ENCODE results near the gene MRPL12.

Gene MRPL12

DNA sequence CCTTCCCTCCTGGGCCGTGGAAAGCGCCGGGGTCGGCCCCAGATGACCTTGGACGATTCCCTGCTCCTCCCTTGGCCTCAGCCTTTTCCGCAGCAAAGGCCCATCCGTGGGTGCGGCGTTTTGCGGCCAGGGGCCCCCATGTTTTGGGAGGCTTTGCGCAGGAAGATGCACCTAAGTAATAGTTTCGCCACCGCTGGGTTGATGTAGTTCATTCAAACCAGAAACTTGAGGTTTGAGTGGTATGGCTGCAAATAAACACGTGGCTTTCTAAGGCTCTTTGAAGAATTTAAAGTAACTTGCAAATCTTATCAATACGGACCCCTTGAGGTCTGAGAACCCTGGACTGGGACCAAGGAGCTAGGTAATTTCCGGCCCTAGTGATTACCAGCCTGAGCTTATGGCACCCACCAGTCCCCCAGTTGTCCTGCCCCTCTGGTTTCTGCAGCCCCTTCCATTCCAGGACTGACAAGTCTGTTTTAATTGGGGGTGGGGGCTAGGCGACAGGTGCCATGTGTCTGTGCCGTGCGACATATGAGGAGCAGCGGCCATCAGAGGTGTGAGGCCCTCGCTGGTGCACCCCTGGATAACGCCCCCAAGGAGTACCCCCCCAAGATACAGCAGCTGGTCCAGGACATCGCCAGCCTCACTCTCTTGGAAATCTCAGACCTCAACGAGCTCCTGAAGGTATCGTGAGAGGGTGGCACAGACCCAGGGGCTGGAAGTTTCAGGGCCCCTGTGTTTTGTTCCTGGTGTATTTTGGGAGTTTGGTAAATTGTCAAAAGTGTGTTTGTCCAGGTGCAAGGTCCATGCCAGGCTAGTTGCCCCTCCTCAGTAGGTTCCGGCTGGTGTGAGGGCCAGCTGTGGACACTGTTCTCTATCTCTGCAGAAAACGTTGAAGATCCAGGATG, 834 bp downstream of the MRPL12 start:
- DNase-seq, result no peak

DNA sequence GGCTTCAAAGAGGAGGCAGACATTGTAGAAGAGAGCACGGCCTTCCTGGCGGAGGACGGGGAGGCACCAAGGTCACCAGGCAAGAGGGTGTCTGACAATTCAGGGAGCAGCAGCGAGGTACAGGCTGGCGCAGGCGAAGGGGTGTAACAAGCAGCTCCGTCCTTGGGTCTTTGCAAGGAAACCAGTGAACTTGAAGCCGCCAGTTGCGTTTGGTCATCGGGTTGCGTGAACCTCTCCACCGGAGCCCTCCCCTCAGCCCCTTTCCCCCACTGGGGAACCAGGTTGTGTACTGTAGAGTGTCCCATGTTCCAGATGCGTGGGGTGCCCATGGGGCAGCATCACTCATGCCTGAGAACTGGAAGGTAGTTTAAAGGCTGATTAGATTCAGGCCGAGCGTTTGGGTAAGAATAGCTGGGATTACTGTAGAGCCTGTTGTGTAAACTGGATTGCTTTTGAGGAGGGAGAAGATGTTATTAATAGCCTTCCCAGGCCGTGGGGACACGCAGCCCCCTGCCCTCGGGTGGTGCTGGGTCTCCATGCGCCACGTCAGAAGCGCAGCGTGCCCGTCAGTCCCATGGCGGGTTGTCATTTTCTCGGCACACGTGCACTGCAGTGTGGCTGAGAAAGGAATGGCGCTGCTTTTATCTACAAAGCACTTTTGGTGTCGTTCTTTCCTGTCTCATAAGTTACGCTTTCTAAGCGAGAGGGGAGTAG, 2.5 kb downstream of the MRPL12 start:
- DNase-seq, result no peak

DNA sequence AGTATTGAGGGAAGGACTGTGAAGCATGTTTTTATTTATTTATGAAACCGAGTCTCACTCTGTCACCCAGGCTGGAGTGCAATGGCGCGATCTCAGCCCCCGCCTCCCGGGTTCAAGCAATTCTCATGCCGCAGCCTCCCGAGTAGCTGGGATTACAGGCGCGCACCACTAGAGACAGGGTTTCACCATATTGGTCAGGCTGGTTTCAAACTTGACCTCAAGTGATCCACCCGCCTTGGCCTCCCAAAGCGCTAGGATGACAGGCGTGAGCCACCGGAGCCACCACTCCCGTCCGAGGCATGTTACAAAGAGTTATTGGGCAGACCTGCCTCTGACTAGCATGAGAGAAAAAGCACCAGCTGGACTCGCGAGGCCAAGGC, 3.1 kb downstream of the MRPL12 start:
- DNase-seq, result no peak

DNA sequence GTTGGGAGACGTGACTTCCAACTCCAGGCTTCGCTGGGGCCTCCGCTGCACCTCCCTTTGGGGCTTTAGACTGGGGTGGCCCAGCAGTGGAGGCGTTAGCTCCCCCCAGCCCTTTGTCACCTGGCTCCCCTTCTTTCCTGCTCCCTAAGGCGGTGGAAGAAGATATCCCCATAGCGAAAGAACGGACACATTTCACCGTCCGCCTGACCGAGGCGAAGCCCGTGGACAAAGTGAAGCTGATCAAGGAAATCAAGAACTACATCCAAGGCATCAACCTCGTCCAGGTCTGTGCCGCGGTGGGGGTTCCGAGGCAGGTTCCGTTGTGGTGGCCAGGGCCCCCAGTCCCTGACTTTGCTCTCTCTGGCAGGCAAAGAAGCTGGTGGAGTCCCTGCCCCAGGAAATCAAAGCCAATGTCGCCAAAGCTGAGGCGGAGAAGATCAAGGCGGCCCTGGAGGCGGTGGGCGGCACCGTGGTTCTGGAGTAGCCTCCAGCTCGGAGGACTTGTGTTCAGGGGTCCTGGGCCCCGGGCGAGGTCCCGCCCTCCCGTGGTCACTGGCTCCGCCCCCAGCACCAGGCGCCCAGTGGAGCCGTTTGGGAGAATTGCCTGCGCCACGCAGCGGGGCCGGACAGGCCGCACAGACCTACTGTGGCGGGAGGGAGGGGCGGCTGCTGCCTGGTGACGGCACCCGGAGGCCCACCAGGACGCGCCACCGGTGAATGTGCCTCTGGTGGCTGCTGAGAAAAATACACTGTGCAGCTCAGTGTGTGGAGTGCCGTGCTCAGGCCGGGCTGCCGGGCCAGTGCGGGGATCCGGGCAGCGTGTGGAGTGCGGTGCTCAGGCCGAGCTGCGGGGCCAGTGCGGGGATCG, 3.8 kb downstream of the MRPL12 start:
- DNase-seq, result no peak

DNA sequence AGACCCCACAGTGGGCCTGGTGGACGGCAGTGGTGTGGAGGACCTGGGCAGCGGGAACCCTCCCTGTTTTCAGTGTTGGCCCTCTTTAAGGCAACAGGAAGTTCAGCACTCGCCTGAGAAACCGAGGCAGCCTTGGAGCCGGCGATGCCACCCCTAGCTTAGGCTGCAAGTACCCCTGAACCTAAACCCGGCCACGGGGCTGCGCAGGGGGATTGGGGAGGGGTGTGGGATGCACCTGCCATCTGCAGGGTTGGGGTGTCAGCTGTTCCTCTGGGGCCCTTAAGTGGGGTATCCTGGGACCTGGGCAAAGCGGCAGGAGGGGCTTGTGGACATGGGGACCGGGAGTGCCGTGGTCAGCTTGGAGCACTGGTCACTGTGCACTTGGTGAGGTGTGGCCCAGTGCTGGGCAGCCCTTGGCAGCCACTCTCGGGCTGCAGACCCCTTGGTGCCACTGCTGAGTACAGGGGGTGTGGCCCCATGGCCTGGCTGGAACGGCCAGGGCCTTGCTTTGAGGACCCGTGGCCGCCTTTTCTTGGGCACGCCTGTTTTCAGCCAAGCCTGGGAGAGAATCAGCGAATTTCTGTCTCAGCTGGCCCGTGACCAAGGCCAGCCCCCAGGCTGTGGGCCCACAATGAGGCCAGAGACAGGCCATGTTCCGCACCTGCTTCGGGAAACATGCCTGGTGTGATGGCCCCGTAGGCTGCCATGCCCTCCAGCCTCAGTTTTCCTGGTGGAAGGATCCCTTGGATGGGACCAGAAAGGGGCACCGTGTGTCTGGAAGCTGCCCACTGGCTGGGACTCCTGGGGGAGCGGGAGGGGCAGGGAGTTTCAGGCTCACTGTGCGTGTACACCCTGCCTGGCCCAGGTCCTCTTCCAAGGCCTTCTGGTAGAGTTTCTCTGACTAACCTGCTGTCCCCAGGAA, 4.8 kb downstream of the MRPL12 start:
- DNase-seq, result no peak

DNA sequence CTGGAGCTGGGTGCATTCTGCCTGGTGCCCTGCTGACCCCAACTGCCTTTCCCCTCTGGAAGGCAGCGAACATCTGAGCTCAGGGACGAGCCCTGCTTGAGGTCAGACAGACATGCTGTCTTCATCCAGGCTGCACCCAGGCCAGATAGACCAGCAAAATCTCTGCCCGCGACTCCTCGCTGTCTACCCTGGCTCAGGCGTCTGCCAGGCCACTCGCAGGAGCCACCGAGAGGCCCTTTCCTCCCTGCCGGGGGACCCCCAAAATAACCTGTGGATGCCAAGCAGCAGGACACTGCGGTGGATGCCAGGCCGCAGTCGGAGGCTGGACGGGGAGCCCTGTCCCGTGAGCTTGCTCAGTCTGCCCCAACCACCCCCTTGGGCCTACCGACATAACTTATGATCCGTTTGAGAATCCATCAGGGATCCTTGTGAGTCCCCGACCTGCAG, 5.6 kb downstream of the MRPL12 start:
- no peak for DNase-seq

DNA sequence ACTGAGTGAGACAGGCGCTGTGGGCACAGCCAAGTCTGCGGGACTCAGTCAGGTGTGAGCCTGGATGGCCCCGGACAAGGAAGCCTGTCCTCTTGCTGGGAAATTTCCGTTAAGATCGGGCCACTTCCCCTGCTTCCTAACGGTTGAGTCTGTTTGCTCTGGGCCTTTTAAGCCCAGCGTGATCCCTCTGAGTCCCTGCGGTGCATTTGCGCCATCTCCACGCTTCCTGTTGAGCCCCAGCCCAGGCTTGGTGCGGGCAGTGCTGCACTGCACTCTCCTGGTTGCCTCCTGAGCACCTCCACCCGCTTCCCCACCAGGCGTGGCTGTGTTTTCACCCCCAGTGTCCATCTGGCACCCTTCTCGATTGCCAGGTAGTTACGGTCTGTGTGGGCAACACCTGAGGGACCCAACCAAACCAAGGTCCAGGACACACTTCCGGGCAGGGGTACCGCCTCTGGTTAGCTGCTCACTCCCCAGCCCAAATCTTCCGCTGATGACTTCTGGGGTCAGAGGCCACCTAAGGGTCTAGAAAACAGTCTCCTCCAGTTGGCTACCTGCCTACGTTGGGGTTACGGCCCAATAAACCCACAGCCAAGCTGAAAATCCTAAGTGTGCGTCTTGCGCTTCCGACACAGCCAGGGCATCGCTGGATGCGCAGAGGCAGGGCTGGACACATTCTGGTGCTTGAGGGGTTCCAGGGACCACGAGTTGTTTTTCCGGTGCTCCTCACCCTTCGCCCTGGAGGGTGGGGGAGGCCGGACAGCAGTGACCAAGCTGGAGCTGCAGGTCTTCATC, 7.5 kb downstream of the MRPL12 start:
- no peak for DNase-seq

DNA sequence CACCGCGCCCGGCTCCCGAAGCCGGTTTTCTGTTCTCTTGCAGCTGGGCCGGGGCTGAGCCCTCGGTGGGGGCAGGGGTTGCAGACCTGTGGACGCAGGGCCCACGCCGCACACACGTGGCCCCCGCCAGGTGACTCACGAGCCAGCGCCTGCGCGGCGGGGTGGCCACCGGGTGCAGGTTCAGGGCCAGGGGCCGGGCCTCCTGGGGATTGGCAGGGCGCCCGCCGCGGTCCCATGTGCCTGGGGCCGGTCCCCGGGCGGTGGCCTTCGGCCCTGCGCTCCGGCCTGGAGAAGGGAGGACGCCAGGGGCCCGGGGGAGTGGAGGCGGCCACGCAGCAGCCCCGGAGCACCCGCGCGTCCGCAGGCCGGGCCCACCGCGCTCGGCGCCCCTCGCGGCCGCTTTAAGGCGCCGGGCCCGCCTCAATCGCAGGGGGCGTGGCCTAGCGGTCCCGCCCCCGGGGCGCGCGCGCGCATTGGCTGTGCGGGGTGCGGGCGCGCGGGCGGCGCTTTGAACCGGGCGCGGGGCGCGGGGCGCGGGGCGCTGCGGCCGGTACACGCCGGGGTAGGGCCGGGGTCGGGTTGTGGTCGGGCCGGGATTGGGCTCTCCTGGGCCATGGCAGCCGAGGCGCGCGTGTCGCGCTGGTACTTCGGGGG, 8.8 kb downstream of the MRPL12 start, which contains the start of gene SLC25A10:
Gene SLC25A10, plus strand, starts transcription at position 471 of the 654 bp plus-strand sequence. Its CDS starts 143 bp downstream, at position 614.
- peak; percentile 64 for DNase-seq

DNA sequence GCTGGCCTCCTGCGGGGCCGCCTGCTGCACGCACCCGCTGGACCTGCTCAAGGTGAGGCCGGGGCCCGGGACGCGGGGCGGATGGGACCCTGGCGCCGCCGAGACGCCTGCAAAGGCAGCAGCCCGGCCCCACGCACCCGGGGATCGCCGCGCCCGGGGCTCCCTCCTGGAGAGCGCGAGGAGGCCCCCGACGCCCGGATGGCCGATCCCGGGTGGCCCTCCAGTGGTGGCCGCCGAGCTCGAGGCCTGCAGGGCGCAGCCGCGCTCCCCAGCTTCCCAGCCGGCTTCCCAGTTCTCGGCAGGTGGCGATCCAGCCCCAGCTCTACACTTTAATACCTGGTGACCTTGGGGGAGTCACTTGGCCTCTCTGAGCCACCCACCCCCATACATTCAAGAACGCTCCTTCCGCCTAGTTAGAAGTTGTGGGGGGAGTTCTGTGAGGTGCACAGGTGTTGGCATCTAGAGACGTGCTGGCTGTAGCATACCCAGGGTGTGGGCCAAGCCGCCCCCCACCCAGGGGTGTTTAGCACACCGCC, 9.4 kb downstream of the MRPL12 start:
- DNase-seq, result no peak

DNA sequence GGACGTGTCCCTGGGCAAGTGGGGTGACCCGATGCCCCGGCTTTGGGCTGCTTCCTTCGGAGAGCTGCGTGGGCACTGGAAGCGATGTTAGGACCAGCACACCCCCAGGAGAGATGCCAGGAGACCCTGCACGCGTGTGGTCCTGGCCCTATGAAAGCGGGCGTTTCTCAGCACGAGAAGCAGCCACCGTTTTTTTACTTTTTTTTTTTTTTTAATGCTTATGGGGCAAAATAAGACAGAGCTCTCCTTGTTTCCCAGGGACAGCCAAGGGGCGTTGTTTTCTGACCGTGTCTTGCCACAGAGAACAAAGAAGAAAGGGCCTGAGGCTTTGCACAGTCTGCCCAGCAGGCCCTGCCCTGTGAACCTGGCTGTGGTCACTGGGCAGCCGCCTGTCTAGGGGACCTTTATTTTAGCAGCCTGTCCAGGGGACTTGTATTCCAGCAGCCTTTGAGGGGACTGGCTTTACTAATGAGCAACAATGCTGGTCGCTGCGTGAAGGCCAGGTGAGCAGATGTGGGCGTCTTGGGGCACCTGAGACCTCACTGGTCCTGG, 9.9 kb downstream of the MRPL12 start:
- no peak for DNase-seq

DNA sequence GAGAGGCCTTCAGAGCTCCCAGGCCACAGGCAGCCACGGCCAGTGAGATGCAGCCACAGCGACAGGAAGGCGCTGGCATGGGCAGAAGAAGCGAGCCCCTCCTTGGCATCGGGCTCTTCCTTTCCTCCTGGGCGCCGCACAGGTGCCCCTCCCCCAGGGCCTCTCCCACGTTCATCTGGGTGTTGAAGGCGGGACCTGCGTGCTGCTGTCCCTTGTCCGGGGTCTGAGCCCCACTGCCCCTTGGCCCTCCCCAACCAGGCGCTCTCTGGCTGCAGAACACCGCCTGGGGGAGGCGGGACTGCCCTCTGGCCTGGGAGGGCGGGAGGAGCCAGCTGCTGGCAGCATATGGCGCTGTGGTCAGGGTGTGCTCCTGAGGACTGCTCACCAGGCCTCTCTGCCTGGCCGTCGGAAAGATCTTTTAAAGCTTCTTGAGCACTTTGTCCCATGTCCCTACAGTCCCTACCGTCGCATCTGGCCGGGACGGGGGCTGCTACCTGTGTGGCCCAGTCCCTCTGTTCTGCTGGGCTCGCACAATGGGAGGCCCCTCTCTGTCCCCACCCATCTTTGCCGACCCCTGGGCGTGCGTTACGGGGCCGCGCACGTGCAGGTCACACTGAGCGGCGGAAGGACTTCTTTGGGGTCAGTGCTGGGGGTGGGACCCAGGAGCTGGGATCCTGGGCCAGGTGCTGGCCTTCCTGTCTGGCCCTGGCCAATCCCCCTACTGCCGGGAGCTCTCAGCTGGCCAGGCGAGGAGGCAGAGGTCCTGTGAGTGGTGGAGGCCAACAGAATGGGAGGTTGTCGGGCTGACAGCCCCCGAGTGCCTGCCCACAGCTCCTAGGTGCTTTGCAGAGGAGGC, 10.6 kb downstream of the MRPL12 start:
- no peak for DNase-seq

DNA sequence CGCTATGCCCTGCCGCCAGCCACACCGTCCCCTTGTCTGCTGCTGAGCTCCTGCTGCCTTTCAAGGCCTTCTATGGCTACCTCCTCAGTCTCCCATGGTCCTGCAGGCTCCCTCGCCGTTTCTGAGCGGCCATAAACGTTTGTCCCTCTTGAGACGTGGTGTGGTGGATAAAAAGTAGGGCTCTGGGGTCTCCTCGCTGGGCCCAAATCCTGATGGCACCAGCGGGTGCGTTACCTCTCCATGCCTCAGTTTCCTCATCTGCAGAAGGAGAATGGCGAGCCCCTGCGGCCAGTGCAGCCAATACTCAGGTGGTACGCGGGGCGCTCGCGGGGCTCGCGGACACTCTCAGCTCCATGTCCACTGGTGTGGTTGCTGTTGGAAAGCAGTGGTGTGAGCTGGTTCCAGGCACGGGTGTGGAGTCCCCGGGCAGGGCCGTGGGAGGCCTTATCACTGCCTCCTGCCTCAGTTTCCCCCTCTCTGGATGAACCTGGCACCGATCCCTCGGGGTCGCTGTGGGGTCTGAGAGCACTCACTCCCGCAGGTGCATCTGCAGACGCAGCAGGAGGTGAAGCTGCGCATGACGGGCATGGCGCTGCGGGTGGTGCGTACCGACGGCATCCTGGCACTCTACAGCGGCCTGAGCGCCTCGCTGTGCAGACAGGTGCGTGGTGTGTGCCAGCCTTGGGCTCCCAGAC, 11.4 kb downstream of the MRPL12 start:
- no peak for DNase-seq

DNA sequence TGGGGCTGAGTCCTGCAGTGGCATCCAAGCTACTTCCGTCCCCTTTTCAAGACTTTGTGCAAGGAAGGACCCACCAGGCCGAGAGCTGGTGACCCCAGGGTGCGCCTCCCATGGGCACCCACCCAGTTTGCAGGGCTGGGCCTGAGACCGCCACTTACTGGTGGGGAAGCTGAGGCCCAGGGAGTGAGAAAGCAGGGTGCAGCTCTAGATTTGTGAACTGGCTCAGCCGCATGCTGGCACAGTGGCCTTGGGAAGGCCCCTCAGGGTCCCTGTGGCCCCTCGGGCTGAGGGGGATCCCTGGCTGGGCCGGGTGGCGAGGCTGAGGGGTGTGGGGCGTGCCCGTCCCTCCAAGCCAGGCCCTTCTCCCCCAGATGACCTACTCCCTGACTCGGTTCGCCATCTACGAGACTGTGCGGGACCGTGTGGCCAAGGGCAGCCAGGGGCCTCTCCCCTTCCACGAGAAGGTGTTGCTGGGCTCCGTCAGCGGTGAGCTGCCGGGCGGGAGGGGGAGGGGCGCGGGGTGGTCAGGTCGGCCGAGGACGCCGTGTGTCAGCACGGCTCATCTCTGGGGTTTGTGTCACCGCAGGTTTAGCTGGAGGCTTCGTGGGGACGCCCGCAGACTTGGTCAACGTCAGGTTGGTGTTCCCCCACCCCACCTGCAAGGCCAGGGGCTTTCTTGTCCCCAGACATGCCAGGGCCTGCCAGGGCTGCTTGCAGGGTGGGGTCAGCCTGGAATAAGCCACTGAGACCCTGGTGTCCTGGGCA, 12.1 kb downstream of the MRPL12 start:
- DNase-seq, result no peak

DNA sequence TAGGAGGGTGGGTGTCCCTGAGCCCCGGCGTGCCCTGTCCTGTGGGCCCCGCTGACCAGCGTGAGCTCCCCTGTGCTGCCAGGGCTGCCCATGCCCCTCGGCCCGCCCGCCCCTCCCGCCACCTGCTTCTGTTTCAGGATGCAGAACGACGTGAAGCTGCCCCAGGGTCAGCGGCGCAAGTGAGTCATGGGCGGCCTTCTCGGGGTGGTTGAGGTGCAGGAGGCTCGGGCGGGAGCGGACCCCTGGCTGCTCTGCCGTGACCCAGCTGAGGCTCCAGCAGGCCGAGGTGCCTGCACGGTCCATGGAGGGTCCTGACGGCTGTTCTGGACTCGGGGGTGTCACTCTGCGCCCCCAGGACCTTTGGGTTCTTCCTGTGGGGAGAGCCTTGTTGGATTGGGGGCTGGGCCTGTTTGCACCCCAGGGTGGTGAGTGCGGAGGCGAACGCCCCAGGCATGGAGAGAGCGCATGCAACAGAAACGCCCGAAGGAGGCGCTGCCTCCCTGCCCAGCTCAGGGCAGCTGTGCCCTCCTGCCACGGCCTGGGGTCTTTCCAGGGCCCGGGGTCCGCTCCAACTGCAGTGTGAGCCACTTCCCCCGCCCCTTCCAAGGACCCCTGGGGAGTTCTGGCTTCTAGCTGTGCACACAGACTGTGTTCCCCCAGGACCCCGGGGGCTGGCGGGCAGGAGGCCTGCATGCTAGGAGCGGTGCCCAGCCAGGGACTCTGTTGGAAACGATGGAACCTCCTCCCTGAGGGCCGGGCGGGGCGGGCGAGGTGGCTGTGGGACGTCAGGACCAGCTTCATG, 12.9 kb downstream of the MRPL12 start:
- no peak for DNase-seq

DNA sequence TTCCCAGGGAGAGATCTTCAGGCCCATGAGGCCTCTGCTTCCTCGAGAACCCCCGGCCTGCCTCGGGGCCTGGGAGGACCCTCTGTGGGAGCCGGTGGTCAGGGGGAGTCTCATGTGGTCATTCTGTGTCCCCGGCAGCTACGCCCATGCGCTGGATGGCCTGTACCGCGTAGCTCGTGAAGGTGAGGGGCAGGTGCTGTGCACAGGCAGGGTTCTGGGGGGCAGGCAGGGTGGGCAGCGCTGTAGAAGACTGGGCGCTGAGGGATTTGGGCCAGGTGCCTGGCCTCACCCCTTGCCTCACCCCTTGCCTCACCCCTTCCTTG, 13.5 kb downstream of the MRPL12 start:
- DNase-seq, result no peak

DNA sequence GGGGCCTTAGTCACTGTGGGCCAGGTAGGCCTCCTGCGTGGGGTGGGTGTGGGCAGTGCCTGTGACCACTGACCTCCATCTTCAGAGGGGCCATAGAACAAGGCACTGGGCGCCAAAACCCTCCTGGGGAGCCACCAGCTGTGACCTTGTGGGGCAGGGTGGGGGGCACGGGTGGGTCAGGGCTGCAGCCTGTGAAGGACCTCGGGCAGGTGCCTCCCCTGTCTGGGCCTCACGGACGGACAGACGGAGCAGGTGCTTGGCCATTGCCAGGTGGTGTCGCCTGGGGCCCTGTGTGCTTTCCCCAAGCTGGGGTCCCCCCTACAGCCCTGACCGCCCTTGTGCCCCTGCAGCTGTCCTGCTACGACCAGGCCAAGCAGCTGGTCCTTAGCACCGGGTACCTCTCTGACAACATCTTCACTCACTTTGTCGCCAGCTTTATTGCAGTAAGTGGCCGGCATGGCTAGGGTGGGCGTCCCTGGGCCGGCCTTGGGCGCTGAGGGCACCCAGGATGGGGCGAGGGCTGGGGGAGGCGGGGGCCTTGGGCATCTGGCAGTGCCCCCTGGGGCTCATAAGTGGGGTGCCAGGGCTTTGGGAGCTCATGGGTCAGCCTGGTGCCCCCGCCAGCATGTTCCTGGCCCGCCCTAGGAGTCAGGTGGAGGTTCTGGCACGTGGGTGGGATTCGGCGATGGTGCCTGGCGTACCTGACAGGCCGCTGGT, 14.0 kb downstream of the MRPL12 start:
- DNase-seq, result no peak
